ENCODE data around the gene MRPS9.
A peak's percentile ranks its signal among the peaks of the same experiment; 100 is the strongest.

MRPS9 gene

GRCh38 chr2:105090091-105090490 is 52.2 kb downstream of the MRPS9 start:
- H3K36me3 Mint-ChIP-seq (ENCODE audit: low read depth) = peaks cover 12% of the 10 kb centered on the region
- no peak overlapping the region for H3K4me3 Mint-ChIP-seq
- H3K9me3 Mint-ChIP-seq = no peaks in the 10 kb centered on the region
- H3K27me3 Mint-ChIP-seq (ENCODE audit: low read depth, poor library complexity) = no peaks in the 10 kb centered on the region
- no peaks in the 10 kb centered on the region for H3K4me1 Mint-ChIP-seq
- DNase-seq = no peak
- H3K27ac Mint-ChIP-seq = no peak overlapping the region
- TF ChIP-seq CTCF (IDR thresholded peaks at IDR 0.05) = no peak

GRCh38 chr2:105092797-105093196 is 54.9 kb downstream of the MRPS9 start:
- DNase-seq = no peak
- no peaks in the 10 kb centered on the region for H3K9me3 Mint-ChIP-seq
- peaks cover 26% of the 10 kb centered on the region for H3K36me3 Mint-ChIP-seq (ENCODE audit: low read depth)
- H3K27ac Mint-ChIP-seq = no peak overlapping the region
- H3K4me1 Mint-ChIP-seq = peaks cover 9% of the 10 kb centered on the region
- no peak for TF ChIP-seq CTCF (IDR thresholded peaks at IDR 0.05)
- no peaks in the 10 kb centered on the region for H3K27me3 Mint-ChIP-seq (ENCODE audit: low read depth, poor library complexity)
- H3K4me3 Mint-ChIP-seq = no peak overlapping the region

- H3K36me3 Mint-ChIP-seq (ENCODE audit: low read depth) = peaks cover 62% of the 10 kb centered on the region
- no peak for DNase-seq
- H3K27ac Mint-ChIP-seq = peak overlapping the region; percentile 79
- H3K4me3 Mint-ChIP-seq = no peak overlapping the region
- no peaks in the 10 kb centered on the region for H3K9me3 Mint-ChIP-seq
- no peak for TF ChIP-seq CTCF (IDR thresholded peaks at IDR 0.05)
- no peaks in the 10 kb centered on the region for H3K27me3 Mint-ChIP-seq (ENCODE audit: low read depth, poor library complexity)
- H3K4me1 Mint-ChIP-seq = peaks cover 53% of the 10 kb centered on the region
Observed at GRCh38 chr2:105099153-105099552, 61.3 kb downstream of the MRPS9 start.

GRCh38 chr2:105100046-105100840 is 62.4 kb downstream of the MRPS9 start:
- H3K4me1 Mint-ChIP-seq = peaks cover 55% of the 10 kb centered on the region
- DNase-seq = no peak
- TF ChIP-seq CTCF (IDR thresholded peaks at IDR 0.05) = no peak
- H3K36me3 Mint-ChIP-seq (ENCODE audit: low read depth) = peaks cover 58% of the 10 kb centered on the region
- H3K4me3 Mint-ChIP-seq = no peak overlapping the region
- peak overlapping the region; percentile 62 for H3K27ac Mint-ChIP-seq
- no peaks in the 10 kb centered on the region for H3K9me3 Mint-ChIP-seq
- H3K27me3 Mint-ChIP-seq (ENCODE audit: low read depth, poor library complexity) = no peaks in the 10 kb centered on the region

- Mint-ChIP-seq H3K4me3 (no peak overlapping the region), H3K9me3 (no peaks in the 10 kb centered on the region), H3K36me3 (ENCODE audit: low read depth) (peaks cover 47% of the 10 kb centered on the region), H3K4me1 (peaks cover 48% of the 10 kb centered on the region), H3K27ac (peak overlapping the region; percentile 15), H3K27me3 (ENCODE audit: low read depth, poor library complexity) (peaks cover 4% of the 10 kb centered on the region)
- no peak for DNase-seq
- no peak for TF ChIP-seq CTCF (IDR thresholded peaks at IDR 0.05)
Observed at GRCh38 chr2:105102001-105102400, 64.1 kb downstream of the MRPS9 start.

- DNase-seq = peak; percentile 54
Observed at GRCh38 chr2:105102963-105103421, 65.1 kb downstream of the MRPS9 start.

More at GRCh38 chr2:105102963-105103421, 65.1 kb downstream of the MRPS9 start:
- H3K36me3 Mint-ChIP-seq (ENCODE audit: low read depth) = peaks cover 42% of the 10 kb centered on the region
- peak overlapping the region; percentile 90 for H3K27ac Mint-ChIP-seq
- no peaks in the 10 kb centered on the region for H3K9me3 Mint-ChIP-seq
- TF ChIP-seq CTCF (IDR thresholded peaks at IDR 0.05) = no peak
- H3K4me1 Mint-ChIP-seq = peaks cover 45% of the 10 kb centered on the region
- H3K27me3 Mint-ChIP-seq (ENCODE audit: low read depth, poor library complexity) = peaks cover 4% of the 10 kb centered on the region
- peak overlapping the region; percentile 67 for H3K4me3 Mint-ChIP-seq

Measured in nephron progenitor cell (in vitro differentiated cells).